Astrocyte (in vitro differentiated cells and primary cell): ENCODE data around the gene MANEA.

ENCODE experiments used
- EZH2 ChIP-seq: IDR thresholded peaks from 2 replicates; pipeline ENCODE4 v1.6.1; 2012; ENCODE audit warnings: mild to moderate bottlenecking, low read length, inconsistent platforms; ENCODE audit not compliant: insufficient read depth
- TF ChIP-seq, protein P1 (sequence below): IDR thresholded peaks from 2 replicates; pipeline ENCODE4 v1.5.1; 2011; ENCODE audit warnings: low read depth, mild to moderate bottlenecking, inconsistent platforms, low read length, moderate library complexity; ENCODE audit not compliant: insufficient read depth

DNA sequence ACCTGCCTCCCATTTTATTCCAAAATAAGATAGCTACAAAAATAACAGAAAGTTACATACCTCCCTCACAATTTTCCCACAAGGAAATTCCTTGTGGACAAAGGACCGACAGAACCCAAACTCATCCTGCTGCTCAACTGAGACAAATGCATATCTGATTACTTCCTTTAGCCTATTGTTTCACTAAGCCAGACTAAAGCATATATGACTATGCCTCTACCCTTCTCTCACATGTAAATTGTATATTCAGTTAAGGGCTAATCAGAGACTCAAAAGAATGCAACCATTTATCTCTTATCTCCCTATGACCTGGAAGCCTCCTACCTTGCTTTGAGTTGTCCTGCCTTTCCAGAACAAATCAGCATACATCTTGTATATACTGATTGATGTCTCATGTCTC lies 72.1 kb downstream of the MANEA start:
- TF ChIP-seq, protein P1, sequence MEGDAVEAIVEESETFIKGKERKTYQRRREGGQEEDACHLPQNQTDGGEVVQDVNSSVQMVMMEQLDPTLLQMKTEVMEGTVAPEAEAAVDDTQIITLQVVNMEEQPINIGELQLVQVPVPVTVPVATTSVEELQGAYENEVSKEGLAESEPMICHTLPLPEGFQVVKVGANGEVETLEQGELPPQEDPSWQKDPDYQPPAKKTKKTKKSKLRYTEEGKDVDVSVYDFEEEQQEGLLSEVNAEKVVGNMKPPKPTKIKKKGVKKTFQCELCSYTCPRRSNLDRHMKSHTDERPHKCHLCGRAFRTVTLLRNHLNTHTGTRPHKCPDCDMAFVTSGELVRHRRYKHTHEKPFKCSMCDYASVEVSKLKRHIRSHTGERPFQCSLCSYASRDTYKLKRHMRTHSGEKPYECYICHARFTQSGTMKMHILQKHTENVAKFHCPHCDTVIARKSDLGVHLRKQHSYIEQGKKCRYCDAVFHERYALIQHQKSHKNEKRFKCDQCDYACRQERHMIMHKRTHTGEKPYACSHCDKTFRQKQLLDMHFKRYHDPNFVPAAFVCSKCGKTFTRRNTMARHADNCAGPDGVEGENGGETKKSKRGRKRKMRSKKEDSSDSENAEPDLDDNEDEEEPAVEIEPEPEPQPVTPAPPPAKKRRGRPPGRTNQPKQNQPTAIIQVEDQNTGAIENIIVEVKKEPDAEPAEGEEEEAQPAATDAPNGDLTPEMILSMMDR: no peak
- no peak for TF ChIP-seq EZH2
